NOMO-1 (cell line): ENCODE measurements around the gene HGF.

Experiments used
- DNase-seq, 2 experiments: peaks; one replicate each; lab custom pipeline; 2025; ENCODE audit not compliant: unreplicated experiment in 2 of 2; lab: John Stamatoyannopoulos, UW

HGF gene

GRCh38 chr7:81776948-81777630 is 7.2 kb upstream of the HGF start:
- DNase-seq, result no peak

GRCh38 chr7:81776161-81776560 is 6.3 kb upstream of the HGF start:
- DNase-seq, result peak in 1 of 2 experiments; percentile 50

DNA sequence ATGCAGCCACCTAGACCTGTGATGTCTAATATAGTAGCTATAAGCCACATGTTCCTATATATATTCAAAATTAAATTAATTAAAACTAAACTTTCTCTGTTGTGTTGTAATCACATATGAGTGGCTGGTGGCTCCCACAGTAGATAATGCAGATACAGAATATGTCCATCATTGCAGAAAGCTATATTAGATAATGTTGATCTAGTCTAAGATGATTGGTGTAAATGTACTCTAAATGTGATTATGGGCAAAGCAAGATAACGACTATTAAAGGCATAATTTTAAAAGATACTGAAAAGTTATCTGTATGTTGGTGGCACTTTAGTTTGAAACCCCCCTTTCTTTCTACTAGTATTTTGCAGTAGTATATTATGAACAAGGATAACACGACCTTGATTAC is 5.7 kb upstream of the HGF start:
- DNase-seq, result no peak

DNA sequence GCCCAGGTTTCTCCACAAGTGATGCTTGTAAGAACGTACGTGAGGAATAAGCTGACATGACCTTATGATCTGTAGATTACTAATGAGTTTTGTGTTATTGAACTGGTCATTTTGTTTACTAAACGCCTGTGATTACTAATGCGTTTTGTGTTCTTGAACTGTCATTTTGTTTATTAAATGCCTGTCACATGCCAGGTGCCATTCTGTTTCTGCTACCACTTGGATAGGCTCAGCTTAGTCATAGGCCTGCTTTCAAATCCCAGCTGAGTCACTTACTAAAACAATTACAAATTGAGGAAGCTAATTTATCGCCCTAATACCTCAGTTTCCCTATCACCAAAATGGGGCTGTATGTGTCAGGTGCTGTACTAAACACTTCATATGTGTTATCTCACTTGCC is 4.7 kb upstream of the HGF start:
- no peak for DNase-seq

GRCh38 chr7:81770728-81771223 is 929 bp upstream of the HGF start:
- no peak for DNase-seq

DNA sequence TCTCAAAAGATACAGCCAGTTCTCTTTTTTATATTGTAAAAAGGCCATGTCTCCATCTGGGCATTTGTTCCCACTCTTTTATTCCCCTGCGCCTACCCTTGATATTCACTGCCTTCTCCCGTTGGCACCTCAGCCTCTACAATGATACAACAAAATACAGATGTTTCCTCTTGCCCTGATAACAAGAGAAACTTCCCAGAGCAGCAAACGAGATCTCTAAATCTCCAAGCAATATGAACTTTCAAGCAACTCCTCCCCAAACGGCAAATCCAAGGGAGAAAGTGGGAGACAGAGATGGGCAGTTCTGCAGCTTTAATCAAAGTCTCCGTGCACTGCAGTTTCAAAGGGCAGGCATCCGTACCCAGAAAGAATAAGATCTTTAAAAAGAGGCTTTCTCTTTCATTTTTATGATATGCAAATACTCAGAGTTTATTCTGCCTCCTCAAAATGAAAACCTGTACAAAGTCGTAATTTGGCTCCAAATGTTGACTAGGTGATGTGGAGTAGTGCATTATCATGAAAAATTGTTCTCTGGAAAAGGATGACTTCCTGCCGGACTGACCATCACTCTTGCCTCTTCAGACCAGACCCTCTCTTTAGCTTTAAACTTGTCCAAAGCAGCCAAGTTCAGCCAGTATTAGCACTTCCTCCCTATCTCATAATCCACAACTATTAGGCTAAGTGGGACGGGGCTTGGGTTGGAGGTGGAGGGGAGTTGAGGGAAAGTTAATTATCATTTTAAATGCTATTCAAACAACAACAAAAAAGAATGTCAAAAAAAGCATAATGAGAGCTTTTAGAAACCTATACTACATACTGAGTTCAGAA is 682 bp downstream of the HGF start:
- DNase-seq, result peak in 1 of 2 experiments; percentile 35

- no peak for DNase-seq
Measured at GRCh38 chr7:81767926-81768325, 1.9 kb downstream of the HGF start.

- no peak for DNase-seq
Measured at GRCh38 chr7:81761821-81762220, 8.0 kb downstream of the HGF start.

DNA sequence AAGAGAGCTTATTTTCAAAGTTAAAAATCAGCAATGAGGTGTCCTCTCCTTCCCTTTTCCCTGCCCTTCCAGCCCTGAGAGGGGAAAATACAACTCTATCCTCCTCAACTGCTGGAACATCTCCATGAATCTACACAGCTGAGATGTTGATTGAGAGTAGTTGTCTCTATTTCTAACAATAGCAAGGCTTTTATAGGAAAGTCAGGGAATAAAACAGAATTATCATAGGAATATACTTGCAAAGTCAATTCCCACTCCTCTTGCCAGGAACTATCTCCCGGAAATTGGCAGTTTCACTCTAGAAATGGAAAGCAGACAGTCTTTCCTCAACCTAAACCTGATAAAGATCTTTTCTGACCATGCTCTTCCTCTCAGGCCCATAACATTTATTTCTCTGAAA is 8.8 kb downstream of the HGF start:
- DNase-seq, result no peak

DNA sequence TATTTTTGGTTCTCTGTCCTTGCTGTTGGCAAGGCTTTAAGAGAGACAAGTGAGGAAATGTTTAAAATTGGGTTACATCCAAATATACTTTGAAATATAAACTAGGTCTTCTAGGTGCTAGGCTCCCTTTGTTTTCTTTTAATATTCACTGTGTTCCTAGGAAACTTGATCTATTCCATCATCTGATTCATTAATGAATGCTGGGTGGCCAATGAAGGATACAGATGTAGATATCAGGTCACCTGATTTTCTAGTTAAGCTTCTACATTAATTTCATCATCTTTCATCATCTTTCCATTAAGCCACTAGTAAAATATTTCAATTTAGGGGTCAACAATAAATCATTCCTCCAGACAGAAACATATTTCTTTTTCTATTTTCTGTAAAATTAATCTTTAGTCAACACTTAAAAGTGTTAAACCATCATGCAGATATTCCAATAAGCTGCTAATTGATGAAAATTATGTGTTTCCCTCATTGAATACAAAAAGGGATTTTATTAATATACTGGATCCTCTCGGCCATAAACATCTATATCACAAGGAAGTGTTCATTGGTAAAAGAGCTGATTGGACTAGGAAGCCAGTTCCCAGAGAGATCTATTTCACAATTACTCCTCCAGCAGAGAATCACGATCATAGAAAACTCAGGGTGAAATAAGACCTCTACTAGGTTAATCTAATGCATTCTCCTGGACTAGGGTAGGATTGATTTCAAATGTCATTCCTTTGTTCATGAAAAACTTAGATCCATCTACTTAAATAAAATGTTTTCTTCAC is 14.7 kb downstream of the HGF start:
- DNase-seq, result no peak

DNA sequence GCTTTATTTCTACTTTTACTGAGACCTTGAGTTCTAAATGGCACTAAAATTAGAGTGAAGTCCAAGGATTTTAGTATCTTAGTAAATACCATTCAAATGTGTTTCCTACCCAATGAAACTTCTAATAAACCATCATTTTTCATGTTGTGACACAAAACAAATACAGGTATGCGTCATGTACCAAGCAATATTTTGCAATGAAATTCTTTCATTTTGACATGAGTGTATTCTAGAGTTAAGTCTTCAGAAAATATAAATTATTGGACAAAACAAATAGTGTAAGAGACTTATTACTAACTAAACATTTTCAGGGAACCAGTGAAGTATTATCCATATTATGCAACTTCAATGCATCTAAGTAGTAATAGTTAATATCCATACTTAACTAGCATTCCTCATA is 16.5 kb downstream of the HGF start:
- DNase-seq, result no peak

GRCh38 chr7:81752318-81752714 is 17.5 kb downstream of the HGF start:
- peak; percentile 49 to 89 for DNase-seq

DNA sequence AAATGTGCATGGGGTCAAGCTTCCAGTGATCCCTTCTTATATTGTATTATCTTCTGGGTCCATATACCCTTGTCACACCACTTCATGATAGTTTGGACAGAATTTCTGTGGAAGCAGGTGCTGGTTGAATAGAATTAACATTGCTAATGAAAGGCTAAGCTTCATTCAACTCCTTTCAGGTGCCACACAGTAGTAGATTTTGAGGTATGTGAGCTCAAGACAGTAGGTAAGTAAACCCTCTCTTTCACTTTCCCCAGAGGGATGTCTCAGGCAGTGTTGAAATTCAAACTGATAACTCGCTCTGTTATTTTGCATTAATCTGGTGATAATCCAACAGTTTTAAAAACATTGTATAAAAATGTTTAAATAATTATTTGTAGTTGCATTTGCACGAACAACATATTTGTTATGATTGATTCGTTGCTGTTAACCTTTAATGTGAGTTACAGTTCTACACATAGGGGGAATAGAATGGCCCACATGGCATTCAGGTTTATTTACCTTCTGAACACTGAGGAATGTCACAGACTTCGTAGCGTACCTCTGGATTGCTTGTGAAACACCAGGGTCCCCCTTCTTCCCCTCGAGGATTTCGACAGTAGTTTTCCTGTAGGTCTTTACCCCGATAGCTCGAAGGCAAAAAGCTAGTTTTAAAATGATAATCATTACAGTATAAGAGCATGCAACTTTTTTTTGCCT is 18.1 kb downstream of the HGF start:
- no peak for DNase-seq

- DNase-seq, result no peak
Measured at GRCh38 chr7:81745637-81746036, 24.2 kb downstream of the HGF start.

DNA sequence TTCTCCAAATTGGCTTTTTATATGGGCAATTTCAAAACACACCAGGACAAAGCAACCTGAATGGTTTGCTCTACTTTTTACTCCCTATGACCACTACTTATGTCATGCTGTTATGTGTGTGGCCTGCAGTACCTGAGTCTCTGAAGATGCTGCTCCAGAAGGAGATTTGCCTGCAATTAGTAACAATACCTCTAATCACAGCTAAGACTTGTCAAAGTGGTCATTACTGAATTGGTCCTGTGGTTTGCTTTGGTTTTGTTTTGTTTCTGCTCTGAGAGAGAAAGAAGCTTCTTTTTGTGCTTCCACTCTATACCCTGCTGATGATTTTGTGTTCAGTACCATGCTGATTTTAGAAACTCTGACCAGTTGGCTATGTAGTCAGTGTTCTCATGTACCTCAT is 25.5 kb downstream of the HGF start:
- DNase-seq, result no peak

- no peak for DNase-seq
Measured at GRCh38 chr7:81743665-81744064, 26.2 kb downstream of the HGF start.

DNA sequence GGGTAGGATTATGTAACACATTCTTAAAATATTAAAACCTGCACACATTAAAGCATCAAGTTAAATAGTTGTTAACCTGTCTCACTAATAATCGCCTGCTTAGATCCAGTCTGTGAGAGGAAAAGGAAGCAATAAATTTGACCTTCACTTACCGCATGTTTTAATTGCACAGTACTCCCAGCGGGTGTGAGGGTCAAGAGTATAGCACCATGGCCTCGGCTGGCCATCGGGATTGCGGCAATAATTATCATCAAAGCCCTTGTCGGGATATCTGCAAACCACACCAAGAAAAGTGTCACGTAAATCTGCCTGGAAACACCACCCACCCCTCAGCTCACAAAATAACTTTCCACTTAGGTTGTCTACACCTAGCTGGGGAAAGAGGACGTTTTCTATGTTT is 26.6 kb downstream of the HGF start:
- DNase-seq, result no peak

GRCh38 chr7:81740403-81740802 is 29.4 kb downstream of the HGF start:
- no peak for DNase-seq

- no peak for DNase-seq
Measured at GRCh38 chr7:81736091-81736490, 33.8 kb downstream of the HGF start.

GRCh38 chr7:81725812-81726127 is 44.1 kb downstream of the HGF start:
- no peak for DNase-seq
